ENCODE measurements around the gene CABLES1.

- TF ChIP-seq POLR2AphosphoS5 (IDR thresholded peaks at IDR 0.05; ENCODE audit: low read depth, low read length), result no peak
- no peak for TF ChIP-seq MAX (IDR thresholded peaks at IDR 0.05)
- no peak for TF ChIP-seq CTCF (IDR thresholded peaks at IDR 0.05; ENCODE audit: control extremely low read depth in 1 of 3, insufficient read depth in 1 of 3, low read depth in 1 of 3, low read length in 3 of 3)
- no peak for TF ChIP-seq KDM1A (IDR thresholded peaks at IDR 0.05; ENCODE audit: borderline replicate concordance, low read length)
- TF ChIP-seq EP300 (IDR thresholded peaks at IDR 0.05; ENCODE audit: borderline replicate concordance in 1 of 2, low read depth in 2 of 2, low read length in 2 of 2), result no peak
- TF ChIP-seq YY1 (IDR thresholded peaks at IDR 0.05; ENCODE audit: low read depth, low read length), result no peak
- no peak for TF ChIP-seq EZH2 (IDR thresholded peaks at IDR 0.05; ENCODE audit: low read depth, low read length, severe bottlenecking)
- TF ChIP-seq CREB1 (IDR thresholded peaks at IDR 0.05), result no peak
- TF ChIP-seq SP1 (IDR thresholded peaks at IDR 0.05; ENCODE audit: low read depth, low read length), result no peak
- TF ChIP-seq RNF2 (IDR thresholded peaks at IDR 0.05; ENCODE audit: borderline replicate concordance, low read depth, low read length, missing control alignments, poor library complexity, severe bottlenecking), result no peak
Observed at GRCh38 chr18:23249348-23249747, 114.1 kb downstream of the CABLES1 start.
